Spleen (tissue), 11 donors: Measurements from ENCODE around the gene PTPRE. TPM values are rescaled to one million over a fixed set of nuclear protein-coding genes. Genes with fewer than 3 reads are reported as not detected.
A peak's percentile ranks its signal among the peaks of the same experiment; 100 is the strongest.

Experiments
- DNase-seq: peaks from one replicate; pipeline ENCODE4 v3.0.0-alpha.2; 2020
- H3K27ac ChIP-seq, 8 donors: fragments of 200-600 bp; sonication (generic) in 7 of 8; 1 replicate in 4 of 8; 2 replicates in 4 of 8; pipeline versions ENCODE4 v1.5.0 to v1.8.0; 2016 to 2021; ENCODE audit warnings: inconsistent platforms in 4 of 8, mild to moderate bottlenecking in 4 of 8, moderate library complexity in 1 of 8
- H3K27me3 ChIP-seq, 7 donors: fragments of 200-600 bp; sonication (generic) in 6 of 7; replicated peaks in 1 of 7; 1 replicate in 4 of 7; 2 replicates in 3 of 7; pipeline versions ENCODE4 v1.5.0 to v1.8.0; 2016 to 2021; ENCODE audit warnings: inconsistent platforms in 3 of 7, mild to moderate bottlenecking in 1 of 7
- H3K36me3 ChIP-seq, 6 donors: fragments of 200-600 bp; sonication (generic) in 5 of 6; 1 replicate in 4 of 6; 2 replicates in 2 of 6; pipeline versions ENCODE4 v1.5.0 to v1.8.0; 2016 to 2021; ENCODE audit warnings: inconsistent platforms in 2 of 6
- H3K4me1 ChIP-seq, 6 donors: fragments of 200-600 bp; sonication (generic) in 5 of 6; 1 replicate in 3 of 6; 2 replicates in 3 of 6; pipeline versions ENCODE4 v1.5.0 to v1.8.0; 2016 to 2021; ENCODE audit warnings: inconsistent platforms in 3 of 6
- H3K4me3 ChIP-seq, 8 donors: fragments of 200-600 bp; sonication (generic) in 7 of 8; 1 replicate in 4 of 8; 2 replicates in 4 of 8; pipeline versions ENCODE4 v1.5.0 to v1.8.0; 2016 to 2021; ENCODE audit warnings: inconsistent platforms in 4 of 8, mild to moderate bottlenecking in 4 of 8, moderate library complexity in 2 of 8
- H3K9me3 ChIP-seq, 8 donors: fragments of 200-600 bp; sonication (generic) in 7 of 8; 1 replicate in 4 of 8; 2 replicates in 4 of 8; pipeline versions ENCODE4 v1.5.0 to v1.8.0; 2016 to 2021; ENCODE audit warnings: inconsistent platforms in 4 of 8
- CTCF ChIP-seq, 11 experiments: fragments of 200-600 bp in 7 of 11; fragments of 450-650 bp in 4 of 11; sonication (generic) in 4 of 11; IDR thresholded peaks in 8 of 11; conservative IDR thresholded peaks in 3 of 11; 1 replicate in 7 of 11; 2 replicates in 4 of 11; pipeline versions ENCODE4 v1.4.0 to v1.8.0; 2016 to 2021; ENCODE audit warnings: antibody characterized with exemption in 11 of 11, inconsistent platforms in 4 of 11, mild to moderate bottlenecking in 1 of 11
- POLR2A ChIP-seq, 3 donors: fragments of 450-650 bp; IDR thresholded peaks; one replicate each; pipeline ENCODE4 v1.5.1; 2017; ENCODE audit warnings: antibody characterized with exemption in 3 of 3, mild to moderate bottlenecking in 1 of 3
- POLR2AphosphoS5 ChIP-seq, 3 donors: sonication (generic); formaldehyde crosslinking; IDR thresholded peaks; one replicate each; pipeline ENCODE4 v1.5.1; 2017; ENCODE audit warnings: antibody characterized with exemption in 3 of 3
- WGBS, 5 donors: extraction: QIAGEN DNeasy Blood & Tissue Kit in 3 of 5; methylation state at CpG; one replicate each; pipeline versions ENCODE4 v1.1.5 to v1.1.7; 2013 to 2018; 5-methylcytosine and 5-hydroxymethylcytosine counted together
- intact Hi-C: fragments of 100-400 bp; cut with DNase I; formaldehyde crosslinking; loops from one replicate; pipeline ENCODE4 v1.15.0; 2023; ENCODE audit warnings: low total_unique reads
- polyA plus RNA-seq, 3 donors: library from polyadenylated mRNA; stranded (reverse); fragments of 200-250 nt; gene quantifications; one replicate each; pipeline ENCODE4 v1.2.1, GENCODE V29; 2013
- total RNA-seq, 7 donors: library from RNA; depleted of rRNA in 3 of 7; stranded (reverse); fragments of >200 nt in 3 of 7; fragmentation: NEBNext Ultra II Directional in 4 of 7; extraction: Animal tissue kit (Norgen Biotek cat#: 25700) in 4 of 7; gene quantifications; one replicate each; pipeline versions ENCODE4 v1.1.0 to v1.2.1, GENCODE V29; 2016 to 2021
- donor health status: healthy with polysubstance abuse.
- donor health status: DM: no; HTN: no; CAD: no; lungs with moderate emphysema.
- donor health status: DM: no; HTN: no; CAD: no.
- donor health status: Bipolar disorder and iron deficiency.
- donor health status: healthy.
- donor health status: DM: no; HTN: no; CAD: no.
- donor health status: DM: yes; HTN: yes; CAD: no.

The PTPRE gene
- total and polyA plus RNA-seq, 10 donors, result 6.2 to 133 (median 70.2) TPM

- intact Hi-C loops, result no loop called here
- no peaks in the 10 kb centered on the region for H3K27me3 ChIP-seq
- no peak overlapping the region for H3K27ac ChIP-seq
- no peak for TF ChIP-seq POLR2AphosphoS5 (IDR thresholded peaks at IDR 0.05)
- no peak for TF ChIP-seq CTCF (IDR thresholded peaks at IDR 0.05 in 8 of 11, conservative IDR thresholded peaks at IDR 0.05 in 3 of 11)
- TF ChIP-seq POLR2A (IDR thresholded peaks at IDR 0.05), result no peak
- H3K9me3 ChIP-seq, result no peaks in the 10 kb centered on the region
- DNase-seq, result peak; percentile 67
- peaks cover 0 to 33% (median 15%) of the 10 kb centered on the region in 6 donors for H3K4me1 ChIP-seq
- peaks cover 0 to 18% (median 0%) of the 10 kb centered on the region in 6 donors for H3K36me3 ChIP-seq
- H3K4me3 ChIP-seq, result no peak overlapping the region
- WGBS, 5 donors, result 83 to 89% (median 88%) methylated on average over 4 to 9 of the region's 9 CpGs
Measured at GRCh38 chr10:128031216-128031615, 124.3 kb downstream of the PTPRE start.

- H3K27me3 ChIP-seq, result no peaks in the 10 kb centered on the region
- DNase-seq, result peak; percentile 53
- intact Hi-C loops, result no loop called here
- 77 to 89% (median 84%) methylated on average over 5 of the region's 5 CpGs for WGBS, 5 donors
- no peak for TF ChIP-seq CTCF (IDR thresholded peaks at IDR 0.05 in 8 of 11, conservative IDR thresholded peaks at IDR 0.05 in 3 of 11)
- TF ChIP-seq POLR2A (IDR thresholded peaks at IDR 0.05), result no peak
- no peak for TF ChIP-seq POLR2AphosphoS5 (IDR thresholded peaks at IDR 0.05)
- H3K4me3 ChIP-seq, result no peak overlapping the region
- H3K27ac ChIP-seq, result no peak overlapping the region
- peaks cover 0 to 22% (median 5%) of the 10 kb centered on the region in 6 donors for H3K4me1 ChIP-seq
- H3K36me3 ChIP-seq, result peaks cover 0 to 18% (median 0%) of the 10 kb centered on the region in 6 donors
- no peaks in the 10 kb centered on the region for H3K9me3 ChIP-seq
Measured at GRCh38 chr10:128032466-128032865, 125.6 kb downstream of the PTPRE start.

GRCh38 chr10:128035557-128035973 is 128.7 kb downstream of the PTPRE start:
- intact Hi-C loops, result no loop called here
- H3K36me3 ChIP-seq, result peaks cover 0 to 1% (median 0%) of the 10 kb centered on the region in 6 donors
- H3K9me3 ChIP-seq, result no peaks in the 10 kb centered on the region
- peak; percentile 8 to 61 (median 35) for TF ChIP-seq POLR2AphosphoS5 (IDR thresholded peaks at IDR 0.05)
- no peak for TF ChIP-seq POLR2A (IDR thresholded peaks at IDR 0.05)
- peak; percentile 61 to 90 (median 82) for TF ChIP-seq CTCF (IDR thresholded peaks at IDR 0.05 in 8 of 11, conservative IDR thresholded peaks at IDR 0.05 in 3 of 11)
- WGBS, 5 donors, result 57 to 67% (median 63%) methylated on average over 4 to 5 of the region's 5 CpGs
- H3K27ac ChIP-seq, result no peak overlapping the region
- DNase-seq, result peak; percentile 90
- no peaks in the 10 kb centered on the region for H3K27me3 ChIP-seq
- H3K4me1 ChIP-seq, result peaks cover 0 to 14% (median 4%) of the 10 kb centered on the region in 6 donors
- no peak overlapping the region for H3K4me3 ChIP-seq

GRCh38 chr10:128036011-128036615 is 129.2 kb downstream of the PTPRE start:
- intact Hi-C loops, result no loop called here
- Histone ChIP-seq H3K36me3 (no peaks in the 10 kb centered on the region), H3K27ac (no peak overlapping the region), H3K9me3 (no peaks in the 10 kb centered on the region), H3K4me1 (peaks cover 0 to 14% (median 4%) of the 10 kb centered on the region in 6 donors), H3K27me3 (no peaks in the 10 kb centered on the region), H3K4me3 (no peak overlapping the region)
- TF ChIP-seq POLR2AphosphoS5 (IDR thresholded peaks at IDR 0.05), result no peak
- no peak for TF ChIP-seq POLR2A (IDR thresholded peaks at IDR 0.05)
- no peak for TF ChIP-seq CTCF (IDR thresholded peaks at IDR 0.05 in 8 of 11, conservative IDR thresholded peaks at IDR 0.05 in 3 of 11)
- peak; percentile 58 for DNase-seq
- 56 to 74% (median 61%) methylated on average over 9 of the region's 9 CpGs for whole genome bisulfite sequencing, 5 donors
